Measurements from ENCODE around the gene MAPRE2.

The MAPRE2 gene

DNA sequence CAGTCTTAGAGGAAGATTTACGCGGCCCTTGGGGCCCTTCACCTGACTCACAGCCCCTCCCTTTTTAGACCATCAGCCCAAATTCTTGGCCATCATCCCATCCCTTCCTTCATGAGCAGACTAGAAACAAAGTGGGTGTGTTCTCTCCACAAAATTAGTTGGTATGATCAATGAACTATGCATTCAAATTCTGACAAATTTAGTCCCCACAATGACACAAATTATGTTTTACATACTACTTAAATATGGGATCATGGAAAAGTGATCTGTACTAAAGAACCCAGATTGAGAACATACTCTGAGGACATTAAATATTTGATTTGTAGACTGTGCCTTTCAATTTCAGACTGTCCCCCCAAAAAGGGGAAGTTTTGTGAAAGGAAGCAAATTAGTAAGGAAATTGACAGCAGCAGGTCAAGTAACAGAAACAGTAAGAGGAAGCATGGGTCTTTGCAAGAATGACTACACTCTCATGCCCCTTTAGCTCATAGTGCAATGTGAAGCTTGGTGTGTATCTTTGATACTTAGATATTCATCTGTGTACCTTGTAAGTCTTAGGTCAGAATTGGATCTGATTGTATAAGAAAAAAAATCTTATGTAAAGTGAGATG is 2.2 kb upstream of the MAPRE2 start:
- FAIRE-seq: no peak

DNA sequence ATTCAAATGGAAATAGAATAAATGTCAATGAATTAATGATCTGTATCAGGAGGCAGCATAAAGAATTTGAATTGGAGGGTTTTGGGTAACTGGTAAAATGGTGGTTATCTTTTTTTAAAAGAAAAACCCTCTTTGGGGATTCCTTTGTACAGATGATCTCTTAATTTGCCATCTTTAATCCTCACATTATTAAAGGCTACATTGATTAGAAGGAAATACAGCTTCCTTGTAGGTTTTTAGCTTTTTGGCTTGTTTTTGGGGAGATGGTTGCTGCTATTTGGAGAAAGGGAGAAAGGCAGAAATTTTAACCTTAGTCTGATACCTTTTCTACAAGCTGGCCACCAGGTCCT is 600 bp upstream of the MAPRE2 start:
- no peak for FAIRE-seq

DNA sequence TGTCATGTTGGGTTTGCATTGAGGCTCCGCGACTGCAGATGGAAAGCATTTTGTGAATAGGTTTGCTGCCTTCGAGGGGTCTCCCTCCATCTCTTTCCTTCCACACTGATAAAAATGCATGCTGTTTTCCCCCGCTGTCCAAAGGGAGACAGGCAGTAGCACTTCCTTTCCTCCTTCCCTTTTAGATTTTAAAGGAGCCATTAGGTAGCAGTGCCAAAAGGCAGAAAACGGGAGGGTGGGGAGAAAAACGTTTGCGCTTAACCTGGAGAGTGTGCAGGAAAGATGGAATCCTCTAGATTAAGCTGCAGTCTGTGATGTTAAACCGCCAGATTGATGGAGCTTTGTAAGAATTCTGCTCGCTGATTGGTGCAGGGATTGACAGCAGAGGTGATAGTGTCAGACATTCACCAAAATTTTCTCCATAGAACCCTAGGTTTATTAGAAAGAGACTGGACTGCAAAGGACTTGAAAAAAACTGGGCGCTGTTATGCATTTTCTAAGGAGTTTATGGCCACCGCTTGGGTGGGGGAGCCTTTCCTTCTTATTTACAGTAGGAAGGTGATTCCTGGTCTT is 688 bp downstream of the MAPRE2 start:
- FAIRE-seq: no peak

DNA sequence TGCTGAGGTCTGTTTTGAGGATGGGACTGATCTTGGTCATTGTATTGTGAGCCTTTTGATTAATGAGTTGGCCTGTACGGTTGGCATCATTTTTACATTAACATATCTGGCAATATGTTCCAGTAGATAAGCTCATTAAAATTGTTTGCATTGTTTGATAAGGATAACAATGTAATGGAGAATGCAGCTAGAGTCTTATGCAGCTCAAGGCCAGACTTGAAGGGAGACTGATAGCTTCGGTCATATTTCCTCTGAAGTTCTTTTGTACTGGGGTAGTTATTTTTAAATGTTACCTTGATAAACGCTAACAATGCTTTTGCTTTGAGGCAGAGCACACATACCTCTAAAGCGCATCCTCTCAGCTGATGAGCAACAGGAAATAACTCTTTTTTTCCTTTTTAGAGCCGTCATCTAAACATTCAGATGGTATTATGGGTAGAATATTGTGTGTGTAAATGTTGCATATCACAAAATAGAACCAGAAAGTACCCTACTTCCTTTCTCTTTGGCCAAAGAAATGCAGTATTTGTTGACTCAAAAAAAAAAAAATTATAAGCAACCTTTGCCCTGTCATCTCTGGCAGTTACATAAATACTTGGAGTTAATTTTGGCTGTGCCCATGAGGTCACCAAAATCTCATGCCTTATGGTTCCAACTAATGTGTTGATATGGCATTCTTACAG is 1.3 kb downstream of the MAPRE2 start:
- FAIRE-seq: no peak

DNA sequence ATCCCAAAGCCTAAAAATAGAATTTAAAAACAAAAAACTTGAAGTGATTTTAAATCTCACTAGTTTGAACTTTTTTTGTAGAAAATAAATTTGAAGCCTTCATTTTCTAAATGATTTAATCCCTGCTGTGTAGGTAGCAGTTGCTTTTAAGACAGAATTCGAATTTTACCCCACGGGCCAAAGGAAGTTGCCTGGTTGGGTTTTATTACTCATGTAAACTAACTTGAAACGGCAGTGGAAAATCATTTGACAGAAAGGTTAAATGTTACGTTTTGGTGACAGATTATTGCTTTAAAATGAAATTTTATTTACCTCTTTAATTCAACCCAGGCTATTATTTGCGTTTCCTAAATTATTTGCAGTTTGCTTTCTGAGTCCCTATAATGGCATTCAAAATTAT is 2.0 kb downstream of the MAPRE2 start:
- FAIRE-seq: no peak

DNA sequence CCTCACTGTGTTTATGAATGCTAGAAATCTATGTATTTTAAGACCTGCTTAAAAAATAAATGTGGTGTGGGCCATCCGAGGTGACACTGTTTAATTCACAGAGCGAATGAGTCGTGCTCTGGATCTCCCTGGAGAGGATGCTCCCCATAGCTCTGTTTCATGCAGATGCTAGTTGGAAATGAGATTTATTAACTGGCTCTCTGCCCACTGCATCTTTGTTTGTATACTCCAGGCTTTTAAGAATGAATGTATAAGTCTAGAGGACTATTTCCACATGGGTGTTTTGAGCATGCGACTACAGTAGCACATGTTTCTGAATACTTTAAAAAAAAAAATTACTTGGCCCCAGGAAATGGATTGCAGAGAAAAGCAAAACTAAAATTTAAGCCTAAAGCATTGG is 3.9 kb downstream of the MAPRE2 start:
- no peak for FAIRE-seq

DNA sequence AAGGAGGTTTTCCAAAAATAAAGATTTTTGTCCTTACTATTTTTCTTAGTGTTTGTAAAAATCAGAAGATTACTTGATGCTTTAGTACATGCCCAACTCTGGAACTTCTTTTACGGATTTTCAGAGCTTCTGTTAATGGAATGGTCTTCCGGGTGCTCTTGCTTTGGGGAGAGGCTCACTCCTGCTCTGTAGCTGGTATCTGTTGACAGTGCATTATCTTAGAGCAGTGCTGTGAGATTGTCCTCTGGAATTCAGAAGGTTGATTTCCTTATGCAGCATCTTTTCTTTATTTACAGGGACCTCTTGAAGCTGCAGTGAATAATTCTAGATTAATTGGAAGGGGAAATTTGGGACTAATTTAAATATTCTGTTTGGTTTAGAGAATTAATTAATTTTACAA is 4.6 kb downstream of the MAPRE2 start:
- FAIRE-seq: no peak

DNA sequence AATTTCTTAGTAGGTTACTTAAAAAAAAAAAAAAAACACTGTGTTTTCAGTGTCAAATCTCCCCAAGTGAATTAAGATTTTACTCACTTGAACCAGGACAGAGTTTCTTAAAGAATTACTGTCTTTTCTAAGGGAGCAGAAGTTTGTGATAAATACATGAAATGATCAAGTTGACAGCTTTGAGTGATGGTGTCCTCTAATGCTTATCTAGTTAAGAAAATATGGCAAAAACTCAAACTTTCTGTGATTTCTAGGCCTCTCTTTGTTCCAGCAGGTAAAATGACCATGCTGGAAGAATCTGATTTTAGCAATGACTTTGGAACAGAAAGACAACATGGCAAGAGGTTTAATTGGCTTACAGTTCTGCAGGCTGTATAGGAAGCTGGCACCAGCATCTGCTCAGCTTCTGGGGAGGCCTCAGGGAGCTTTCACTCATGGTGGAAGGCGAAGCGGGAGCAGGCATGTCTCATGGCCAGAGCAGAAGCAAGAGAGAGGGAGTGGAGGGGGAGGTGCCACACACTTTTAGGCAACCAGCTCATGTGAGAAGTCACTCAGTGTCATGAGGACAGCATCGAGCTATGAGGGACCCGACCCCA is 6.6 kb downstream of the MAPRE2 start:
- no peak for FAIRE-seq

DNA sequence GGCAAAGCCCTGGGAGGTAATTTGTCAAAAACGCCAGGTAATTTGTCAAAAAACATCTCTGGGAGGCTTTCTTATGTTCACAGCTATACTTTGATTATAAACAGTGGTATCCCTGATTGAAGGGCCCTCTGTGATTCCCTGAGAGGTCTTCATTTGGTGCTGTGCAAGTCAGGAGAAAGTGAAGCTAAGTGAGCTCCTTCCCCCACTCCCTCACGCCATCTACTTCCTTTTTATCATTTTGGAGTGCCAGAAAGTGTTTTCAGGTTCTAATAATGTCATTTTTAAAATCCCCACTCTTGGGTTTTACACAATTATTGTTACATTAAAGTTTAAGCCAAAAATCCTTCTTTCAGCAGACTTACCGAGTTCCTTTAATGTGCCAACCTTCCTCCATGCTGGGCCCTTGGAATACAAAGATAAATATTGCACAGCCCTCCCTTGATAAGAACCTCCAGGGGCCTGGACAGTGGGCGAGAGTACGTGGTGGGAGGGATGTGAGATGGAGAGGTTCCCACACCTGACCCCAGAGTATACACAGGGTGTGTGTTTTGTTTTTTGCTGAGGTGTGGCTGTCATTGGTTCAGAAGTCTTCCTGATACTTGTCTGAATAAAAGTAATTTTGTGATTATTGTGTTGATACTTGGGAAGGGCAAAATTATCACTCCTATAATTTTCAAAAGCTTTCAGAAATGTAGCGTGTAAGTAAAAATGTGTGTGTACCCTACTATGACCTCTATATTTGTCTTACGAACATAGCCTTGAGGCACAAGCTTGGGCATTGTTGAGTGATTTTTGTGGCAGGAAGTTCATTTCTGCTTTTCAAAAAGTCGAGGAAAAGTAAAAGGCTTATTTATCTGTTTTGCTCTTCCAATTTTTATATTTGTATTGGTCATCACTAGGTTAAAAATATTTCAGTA is 8.2 kb downstream of the MAPRE2 start:
- no peak for FAIRE-seq

DNA sequence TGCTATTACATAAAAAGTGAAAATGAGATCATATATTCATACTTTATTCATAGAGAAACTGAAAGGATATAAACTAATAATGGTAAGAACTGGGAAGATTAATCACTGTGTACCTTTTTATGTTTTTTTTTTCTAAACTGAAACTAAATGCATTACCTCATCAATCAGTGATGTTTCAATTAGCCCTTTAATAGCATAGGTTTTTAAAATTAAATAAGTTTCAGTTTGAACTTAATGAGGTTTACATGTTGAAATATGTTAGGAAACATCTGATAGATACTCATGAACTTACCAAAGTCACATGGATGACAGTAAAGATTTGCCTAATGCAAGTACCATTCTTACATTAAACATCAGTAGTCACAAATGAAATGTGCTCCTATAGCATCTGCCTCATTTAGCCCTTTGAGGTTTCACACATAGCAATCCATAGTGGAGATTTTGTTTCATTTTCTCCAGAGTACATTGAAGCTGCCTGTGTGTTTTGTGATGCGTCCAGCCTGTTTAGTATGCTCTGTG is 8.9 kb downstream of the MAPRE2 start:
- no peak for FAIRE-seq

DNA sequence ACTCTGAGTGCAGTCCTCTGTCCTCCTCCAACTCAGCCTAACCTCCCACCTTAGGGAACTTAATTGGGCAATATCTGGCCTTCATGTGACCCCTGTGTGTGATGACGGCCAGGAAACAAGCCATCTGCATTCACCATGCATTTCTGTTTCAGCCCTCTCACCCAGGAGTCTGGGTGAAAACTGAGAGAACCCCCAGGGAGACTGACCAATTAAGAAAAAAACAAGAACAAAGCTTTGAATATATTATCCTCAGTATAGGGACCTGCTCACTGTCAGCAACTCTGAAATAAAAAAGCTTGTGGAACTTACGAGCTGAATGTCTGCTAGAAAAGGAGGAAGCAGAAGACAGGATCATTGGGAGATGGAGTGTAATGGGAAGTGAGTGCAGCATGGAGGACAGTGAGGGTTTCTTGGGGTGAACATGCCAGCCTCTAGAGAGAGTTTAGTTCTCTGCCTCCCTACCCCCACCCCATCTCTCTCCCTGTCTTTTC is 9.5 kb downstream of the MAPRE2 start:
- no peak for FAIRE-seq

DNA sequence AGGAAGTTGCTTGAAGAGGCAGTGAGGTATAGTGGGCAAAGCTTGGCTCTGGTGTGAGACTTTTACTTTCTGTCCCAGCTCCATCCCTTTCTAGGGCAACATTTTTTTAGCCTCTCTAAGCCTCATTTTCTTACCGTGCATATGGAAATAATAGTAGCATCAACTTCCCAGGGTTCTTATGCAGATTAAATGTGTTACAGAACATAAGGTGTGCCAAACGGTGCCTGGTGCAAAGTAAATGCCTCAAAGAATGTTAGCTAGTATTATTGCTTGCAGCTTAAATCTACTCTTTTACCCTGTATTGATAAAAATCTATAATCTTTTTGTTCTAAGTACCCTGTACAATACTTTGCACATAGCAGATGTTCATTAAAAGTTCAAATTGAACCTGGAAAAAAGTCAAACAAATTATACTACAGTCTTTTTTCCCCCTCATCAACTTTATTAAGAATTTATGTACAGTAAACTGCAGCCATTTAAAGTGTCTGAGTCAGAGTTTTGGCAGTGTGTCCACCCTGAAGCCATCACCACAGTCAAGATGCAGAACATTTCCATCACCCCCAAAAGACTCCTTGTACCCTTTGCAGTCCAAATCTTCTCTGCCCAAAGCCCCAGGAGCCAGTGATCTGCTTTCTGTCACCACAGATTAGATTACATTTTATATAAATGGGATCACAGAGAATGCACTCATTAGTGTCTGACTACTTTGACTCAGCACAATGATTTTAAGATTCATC is 10.6 kb downstream of the MAPRE2 start:
- FAIRE-seq: no peak

DNA sequence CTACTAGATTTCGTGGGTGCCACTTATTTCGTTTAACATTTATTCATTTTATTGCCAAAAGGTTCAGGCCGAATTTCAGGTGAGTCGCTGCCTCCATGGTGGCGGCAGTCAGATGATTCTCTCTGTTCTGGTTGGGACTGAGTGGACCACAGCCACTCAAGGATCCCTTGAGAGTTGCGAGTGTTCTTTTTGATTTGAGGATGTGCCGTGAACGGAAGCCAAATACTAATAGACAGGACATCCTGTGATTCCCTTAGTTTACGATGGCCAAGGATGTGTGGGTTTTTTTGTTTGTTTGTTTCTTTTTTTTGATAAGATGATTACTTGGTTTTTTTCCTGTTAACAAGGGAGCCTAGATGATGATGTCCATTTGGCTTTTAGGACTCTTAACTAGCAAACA is 13.2 kb downstream of the MAPRE2 start:
- FAIRE-seq: no peak

DNA sequence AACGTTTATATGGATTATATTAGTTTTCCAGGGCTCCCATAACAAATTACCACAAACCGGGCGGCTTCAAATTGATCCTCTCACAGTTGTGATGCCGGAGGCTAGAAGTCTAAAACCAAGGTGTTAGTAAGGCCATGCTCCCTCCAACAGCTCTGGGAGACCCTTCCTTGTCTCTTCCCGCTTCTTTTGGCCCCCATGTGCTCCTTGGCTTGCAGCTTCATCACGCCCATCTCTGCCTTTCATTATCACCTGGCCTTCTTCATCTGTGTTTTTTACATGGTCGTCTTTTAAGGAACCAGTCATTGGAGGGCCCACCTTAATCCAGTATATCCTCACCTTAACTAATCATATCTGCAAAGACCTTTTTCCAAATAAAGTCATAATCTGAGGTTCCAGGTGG is 13.9 kb downstream of the MAPRE2 start:
- FAIRE-seq: no peak

DNA sequence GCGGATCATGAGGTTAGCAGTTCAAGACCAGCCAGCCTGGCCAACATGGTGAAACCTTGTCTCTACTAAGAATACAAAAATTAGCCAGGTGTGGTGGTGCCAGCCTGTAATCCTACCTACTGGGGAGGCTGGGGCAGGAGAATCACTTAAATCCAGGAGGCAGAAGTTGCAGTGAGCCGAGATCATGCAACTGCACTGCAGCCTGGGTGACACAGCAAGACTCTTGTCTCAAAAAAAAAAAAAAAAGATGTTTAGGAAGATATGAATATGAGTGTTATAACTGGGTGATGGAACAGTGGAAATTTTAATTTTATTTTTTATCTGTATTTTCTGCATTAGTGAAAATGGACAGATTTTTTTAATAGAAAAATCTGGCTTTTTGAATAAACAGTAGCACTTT is 14.5 kb downstream of the MAPRE2 start:
- FAIRE-seq: no peak

DNA sequence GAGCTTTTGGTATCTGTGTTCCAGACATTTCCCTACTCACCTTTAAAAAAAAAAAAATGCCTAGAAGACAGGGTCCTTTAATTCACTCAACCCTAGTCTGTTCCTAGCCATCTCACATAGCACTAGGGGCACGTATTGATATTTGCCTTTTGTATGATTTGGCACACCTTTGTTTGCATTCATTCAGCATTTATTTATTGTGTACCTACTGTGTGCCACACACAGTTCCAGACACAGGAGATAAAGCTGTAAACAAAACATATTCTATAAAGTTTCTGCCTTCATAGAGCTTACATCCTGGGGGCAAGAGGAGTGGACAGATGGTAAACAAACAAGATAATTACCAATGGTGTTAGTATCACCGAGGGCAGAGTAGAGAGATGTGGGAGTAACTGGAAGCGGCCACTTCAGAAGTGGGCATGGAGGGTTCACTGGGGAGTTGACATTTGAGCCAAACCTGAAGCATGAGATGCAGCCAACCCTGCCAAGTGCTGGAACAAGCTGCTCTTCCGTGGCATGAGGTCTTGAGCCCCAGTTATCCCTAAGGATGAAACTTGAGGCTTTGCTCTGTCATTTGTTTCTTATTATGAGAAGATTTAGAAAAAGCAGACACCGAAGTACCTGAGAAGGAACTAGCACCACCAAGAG is 18.2 kb downstream of the MAPRE2 start:
- FAIRE-seq: no peak

DNA sequence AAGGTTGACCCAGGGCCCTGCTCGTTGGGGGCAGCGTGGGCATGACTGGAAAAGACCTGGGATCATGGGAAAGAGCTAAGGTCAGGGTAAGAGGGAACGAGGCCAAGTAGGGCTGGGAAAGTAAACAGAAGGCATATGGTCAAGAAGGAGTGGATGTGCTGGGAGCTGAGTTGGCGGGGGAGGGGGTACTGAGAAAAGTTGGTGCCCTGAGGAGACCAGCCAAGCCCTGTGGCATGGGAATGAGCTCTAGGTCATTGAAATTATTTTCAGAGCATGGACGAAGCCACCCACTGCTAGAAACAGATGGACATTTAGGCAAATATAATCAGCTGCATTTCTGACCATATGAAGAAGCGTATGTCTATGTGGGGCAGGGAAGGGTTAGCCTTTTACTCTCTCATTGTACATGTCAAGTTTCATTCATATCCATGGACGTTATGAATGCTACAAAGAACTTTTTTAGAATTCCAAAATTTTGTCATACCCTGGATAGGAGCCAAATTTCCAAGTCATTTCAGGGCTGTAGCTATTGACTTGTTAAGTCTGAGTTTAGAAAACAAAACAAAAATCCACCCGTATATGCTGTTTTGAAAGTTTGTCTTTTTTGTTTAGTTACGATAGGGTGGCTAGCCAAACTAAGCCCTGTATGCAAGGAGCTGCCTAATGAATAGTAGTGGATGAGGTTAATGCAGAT is 19.1 kb downstream of the MAPRE2 start:
- no peak for FAIRE-seq

DNA sequence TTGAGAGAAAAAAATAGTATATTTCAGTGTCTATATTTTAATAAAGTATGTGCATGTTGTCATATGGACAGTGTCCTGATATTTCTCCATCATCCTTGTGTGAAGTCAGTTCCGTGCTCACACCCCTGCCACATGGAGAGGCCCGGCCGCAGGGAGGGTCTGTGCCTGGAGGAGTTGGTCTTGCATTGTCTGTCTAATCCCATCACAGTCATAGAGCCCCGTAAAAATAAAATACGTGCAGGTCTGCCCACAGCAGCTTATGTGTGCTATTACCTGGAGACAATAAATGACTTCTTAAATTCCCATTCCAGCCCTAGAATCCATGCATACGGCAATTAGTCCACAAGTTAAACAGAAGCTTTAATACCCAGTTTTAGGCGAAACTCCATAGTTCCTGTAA is 20.1 kb downstream of the MAPRE2 start:
- no peak for FAIRE-seq

DNA sequence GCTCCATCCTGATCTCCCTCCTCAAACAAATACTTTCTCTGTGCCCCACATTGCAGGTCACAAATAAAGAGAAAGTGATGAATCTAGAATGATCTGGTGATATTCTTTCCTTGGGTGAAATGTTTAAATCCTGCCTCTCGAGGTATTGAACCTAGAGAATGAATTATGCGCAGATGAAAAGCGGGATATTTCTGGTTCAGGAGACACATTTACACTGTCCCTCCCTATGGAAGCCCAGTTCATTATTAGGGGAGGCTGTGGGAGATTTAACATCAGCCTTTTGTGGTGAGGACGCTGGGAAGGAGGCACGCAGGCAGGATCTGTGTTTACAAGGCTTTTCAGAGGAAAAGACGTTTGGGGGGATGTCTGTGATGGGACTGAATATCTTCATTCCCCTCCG is 20.6 kb downstream of the MAPRE2 start:
- no peak for FAIRE-seq

DNA sequence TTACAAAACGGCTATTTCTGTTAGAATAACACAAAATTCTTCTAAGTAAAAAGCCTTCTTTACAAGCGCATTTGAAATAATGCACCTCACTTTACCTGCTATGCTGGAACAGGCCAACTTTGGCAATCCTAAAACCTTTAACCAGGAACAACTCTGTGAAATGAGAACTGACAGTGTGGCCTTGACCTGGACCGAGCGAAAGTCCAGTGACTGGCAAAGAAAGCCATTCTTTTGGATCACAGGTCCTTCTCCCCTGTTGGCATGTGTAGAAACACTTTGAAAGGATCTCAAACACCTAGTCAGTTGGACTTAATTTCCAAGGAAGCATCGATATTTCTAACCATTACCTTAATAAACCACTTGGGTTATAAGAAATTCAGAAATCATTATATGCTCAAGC is 21.2 kb downstream of the MAPRE2 start:
- FAIRE-seq: no peak

All from endometrium (tissue), 2 donors.